RWPE2 (cell line): ENCODE data around the gene TDRKH.
A peak's percentile ranks its signal among the peaks of the same experiment; 100 is the strongest.

Experiments
- ATAC-seq: fragments of 200-7000 bp; cut with Tn5 transposase; 3 replicates; pipeline ENCODE4 v1.9.1; 2021; ENCODE audit warnings: low read depth
- DNase-seq: peaks from one replicate; pipeline ENCODE4 v3.0.0-alpha.2; 2020; ENCODE audit warnings: low spot score
- H3K27ac ChIP-seq: fragments of 450-650 bp; 2 replicates; pipeline ENCODE4 v1.5.1; 2017; ENCODE audit warnings: mild to moderate bottlenecking; ENCODE audit not compliant: poor library complexity, severe bottlenecking
- H3K27me3 ChIP-seq: fragments of 250-450 bp; sonication (Bioruptor Pico); 2 replicates; pipeline ENCODE4 v1.5.1; 2021; ENCODE audit warnings: mild to moderate bottlenecking, moderate library complexity; ENCODE audit not compliant: insufficient read depth, poor library complexity, severe bottlenecking
- H3K36me3 ChIP-seq: fragments of 250-450 bp; sonication (Bioruptor Pico); 2 replicates; pipeline ENCODE4 v1.5.1; 2020; ENCODE audit warnings: low read depth, mild to moderate bottlenecking, moderate library complexity
- H3K4me1 ChIP-seq: fragments of 250-450 bp; sonication (Bioruptor Pico); 2 replicates; pipeline ENCODE4 v1.5.1; 2021; ENCODE audit warnings: mild to moderate bottlenecking, moderate library complexity; ENCODE audit not compliant: insufficient read depth, poor library complexity, severe bottlenecking
- H3K4me3 ChIP-seq: fragments of 250-450 bp; sonication (Bioruptor Pico); 2 replicates; pipeline ENCODE4 v1.5.1; 2021; ENCODE audit warnings: mild to moderate bottlenecking, moderate library complexity; ENCODE audit not compliant: severe bottlenecking
- H3K9me3 ChIP-seq: fragments of 250-450 bp; sonication (Bioruptor Pico); 2 replicates; pipeline ENCODE4 v1.5.1; 2021; ENCODE audit warnings: mild to moderate bottlenecking, moderate library complexity; ENCODE audit not compliant: severe bottlenecking
- TF ChIP-seq, protein P1 (sequence below): fragments of 450-650 bp; IDR thresholded peaks from one replicate; pipeline ENCODE4 v1.5.1; 2017; ENCODE audit warnings: mild to moderate bottlenecking, moderate library complexity; ENCODE audit not compliant: poor library complexity, severe bottlenecking

Gene TDRKH

DNA sequence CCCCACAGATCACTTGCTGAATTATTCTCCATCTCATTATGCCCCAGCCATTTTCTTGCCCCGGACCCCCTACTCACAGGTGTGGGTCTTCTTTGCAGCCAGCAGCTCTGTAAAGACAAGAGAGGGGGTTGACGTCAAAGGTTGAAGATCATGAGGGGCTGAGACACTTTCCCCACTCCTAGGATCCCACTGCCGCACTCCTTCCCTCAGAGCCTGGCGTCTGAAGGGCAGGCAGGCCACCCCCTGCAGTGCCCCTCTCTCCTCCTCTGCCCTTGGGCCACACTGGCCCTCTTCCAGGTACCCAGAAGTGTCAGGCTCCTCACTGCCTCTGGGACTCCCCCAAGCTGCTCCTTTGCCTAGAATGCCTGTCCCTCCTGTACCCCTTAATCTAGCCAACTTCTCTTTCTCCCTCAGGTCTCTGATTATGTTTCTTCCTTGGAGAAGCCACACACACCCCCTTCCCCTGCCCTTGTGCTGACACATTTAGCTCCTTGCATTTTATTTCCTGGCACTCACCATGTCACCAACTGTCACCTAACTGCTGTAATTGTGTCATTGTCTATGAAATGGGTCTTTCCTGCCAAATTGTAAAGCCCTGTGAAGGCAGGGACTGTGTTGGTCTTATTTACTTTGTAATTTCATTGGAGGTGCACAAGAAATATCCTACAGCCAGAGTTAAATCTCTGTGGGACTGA, 39.2 kb upstream of the TDRKH start:
- H3K27me3 ChIP-seq, result no peaks in the 10 kb centered on the region
- TF ChIP-seq, protein P1, sequence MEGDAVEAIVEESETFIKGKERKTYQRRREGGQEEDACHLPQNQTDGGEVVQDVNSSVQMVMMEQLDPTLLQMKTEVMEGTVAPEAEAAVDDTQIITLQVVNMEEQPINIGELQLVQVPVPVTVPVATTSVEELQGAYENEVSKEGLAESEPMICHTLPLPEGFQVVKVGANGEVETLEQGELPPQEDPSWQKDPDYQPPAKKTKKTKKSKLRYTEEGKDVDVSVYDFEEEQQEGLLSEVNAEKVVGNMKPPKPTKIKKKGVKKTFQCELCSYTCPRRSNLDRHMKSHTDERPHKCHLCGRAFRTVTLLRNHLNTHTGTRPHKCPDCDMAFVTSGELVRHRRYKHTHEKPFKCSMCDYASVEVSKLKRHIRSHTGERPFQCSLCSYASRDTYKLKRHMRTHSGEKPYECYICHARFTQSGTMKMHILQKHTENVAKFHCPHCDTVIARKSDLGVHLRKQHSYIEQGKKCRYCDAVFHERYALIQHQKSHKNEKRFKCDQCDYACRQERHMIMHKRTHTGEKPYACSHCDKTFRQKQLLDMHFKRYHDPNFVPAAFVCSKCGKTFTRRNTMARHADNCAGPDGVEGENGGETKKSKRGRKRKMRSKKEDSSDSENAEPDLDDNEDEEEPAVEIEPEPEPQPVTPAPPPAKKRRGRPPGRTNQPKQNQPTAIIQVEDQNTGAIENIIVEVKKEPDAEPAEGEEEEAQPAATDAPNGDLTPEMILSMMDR, result no peak
- DNase-seq (no peak), ATAC-seq (no peak)
- no peaks in the 10 kb centered on the region for H3K9me3 ChIP-seq
- no peak overlapping the region for H3K27ac ChIP-seq
- peaks cover 24% of the 10 kb centered on the region for H3K4me1 ChIP-seq
- H3K4me3 ChIP-seq, result no peak overlapping the region
- no peaks in the 10 kb centered on the region for H3K36me3 ChIP-seq

DNA sequence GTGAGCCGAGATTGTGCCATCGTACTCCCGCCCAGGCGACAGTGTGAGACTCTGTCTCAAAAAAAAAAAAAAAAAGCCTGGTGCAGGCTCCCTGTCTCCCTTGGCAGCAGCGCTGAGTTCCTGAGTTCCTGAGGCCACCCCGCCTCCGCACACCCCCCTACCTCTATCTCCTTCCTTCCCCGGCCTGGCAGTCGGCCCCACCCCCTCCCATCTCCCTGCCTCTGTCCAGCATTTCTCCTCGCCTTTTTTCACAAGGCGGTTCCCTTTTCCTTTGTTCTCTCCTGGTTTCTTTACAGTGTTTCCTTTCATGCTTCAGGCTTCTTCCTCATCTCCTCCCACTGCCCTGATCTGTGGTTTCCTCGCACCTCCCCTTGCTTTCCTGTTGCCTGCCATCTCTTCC, 38.6 kb upstream of the TDRKH start:
- Histone ChIP-seq H3K27ac (no peak overlapping the region), H3K4me3 (no peak overlapping the region), H3K27me3 (no peaks in the 10 kb centered on the region), H3K9me3 (no peaks in the 10 kb centered on the region), H3K4me1 (peaks cover 24% of the 10 kb centered on the region), H3K36me3 (no peaks in the 10 kb centered on the region)
- ATAC-seq, result peak; percentile 38
- TF ChIP-seq, protein P1, result no peak
- no peak for DNase-seq

DNA sequence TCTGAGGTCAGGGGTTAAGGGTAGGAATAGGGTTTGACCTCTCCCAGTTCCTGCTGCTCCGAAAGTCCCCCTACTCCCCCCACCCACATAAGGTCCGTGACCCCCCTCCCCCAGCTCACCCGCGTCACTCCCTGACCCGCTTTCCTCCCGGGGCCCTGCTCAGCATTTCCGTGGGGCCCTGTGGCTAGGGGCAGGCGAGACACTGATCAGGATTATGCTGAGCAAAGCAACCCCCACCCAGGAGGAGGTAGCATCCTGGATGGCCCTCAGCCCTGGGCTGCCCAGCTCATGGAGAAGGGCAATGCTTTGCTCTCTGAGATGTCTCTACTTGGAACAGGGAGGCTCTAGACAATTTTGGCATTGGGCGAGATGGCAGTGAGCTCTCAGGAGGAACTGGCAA, 37.6 kb upstream of the TDRKH start:
- Histone ChIP-seq H3K4me3 (no peak overlapping the region), H3K27me3 (no peaks in the 10 kb centered on the region), H3K9me3 (no peaks in the 10 kb centered on the region), H3K27ac (no peak overlapping the region), H3K36me3 (no peaks in the 10 kb centered on the region), H3K4me1 (peaks cover 24% of the 10 kb centered on the region)
- TF ChIP-seq, protein P1, result no peak
- DNase-seq, result no peak
- ATAC-seq, result no peak

DNA sequence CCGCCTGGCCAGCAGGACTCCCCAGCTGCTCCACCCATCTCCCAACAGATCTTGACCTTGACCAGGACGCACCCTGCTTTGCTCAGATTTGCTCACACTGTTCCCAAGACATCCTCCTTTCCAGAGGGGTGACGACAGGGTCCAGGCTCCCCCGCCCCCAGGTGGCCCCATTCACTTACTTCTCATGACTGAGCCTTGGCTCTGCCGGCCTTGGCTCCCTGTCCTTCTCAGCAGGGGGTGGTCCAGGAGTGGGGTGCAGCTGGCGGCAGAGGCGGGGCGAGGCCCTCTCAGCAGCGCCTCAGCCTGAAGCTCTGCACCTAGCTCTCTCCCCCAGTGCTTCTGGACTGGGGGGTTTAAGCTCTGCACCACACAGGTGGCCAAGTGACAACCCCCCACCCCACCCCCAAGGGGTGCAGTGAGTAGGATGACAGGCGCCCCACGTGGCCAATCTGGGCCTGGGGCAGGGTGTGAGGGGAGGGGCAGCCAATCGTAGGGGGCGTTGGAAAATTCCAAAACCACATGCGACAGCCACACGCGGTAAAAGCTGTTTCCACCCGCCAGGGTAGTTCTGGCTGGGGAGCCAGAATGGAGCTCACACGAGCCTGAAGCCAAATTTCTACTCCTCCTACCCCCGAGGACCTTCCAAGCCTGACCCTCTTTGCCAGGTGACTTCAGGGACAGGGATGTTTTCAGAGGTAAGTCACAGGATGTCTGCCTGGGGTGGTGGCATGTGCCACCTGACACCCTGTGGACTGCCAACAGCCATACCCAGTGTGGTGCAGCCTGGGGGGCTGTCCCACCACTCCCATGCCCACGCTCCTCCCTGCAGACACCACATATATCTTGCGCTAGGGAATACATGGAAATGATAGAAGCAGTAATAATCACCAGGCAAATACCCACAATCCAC, 35.7 kb upstream of the TDRKH start:
- TF ChIP-seq, protein P1, result no peak
- ATAC-seq, result no peak
- H3K27me3 ChIP-seq, result no peaks in the 10 kb centered on the region
- H3K4me3 ChIP-seq, result no peak overlapping the region
- peaks cover 11% of the 10 kb centered on the region for H3K4me1 ChIP-seq
- DNase-seq, result no peak
- H3K36me3 ChIP-seq, result no peaks in the 10 kb centered on the region
- H3K27ac ChIP-seq, result no peak overlapping the region
- no peaks in the 10 kb centered on the region for H3K9me3 ChIP-seq

DNA sequence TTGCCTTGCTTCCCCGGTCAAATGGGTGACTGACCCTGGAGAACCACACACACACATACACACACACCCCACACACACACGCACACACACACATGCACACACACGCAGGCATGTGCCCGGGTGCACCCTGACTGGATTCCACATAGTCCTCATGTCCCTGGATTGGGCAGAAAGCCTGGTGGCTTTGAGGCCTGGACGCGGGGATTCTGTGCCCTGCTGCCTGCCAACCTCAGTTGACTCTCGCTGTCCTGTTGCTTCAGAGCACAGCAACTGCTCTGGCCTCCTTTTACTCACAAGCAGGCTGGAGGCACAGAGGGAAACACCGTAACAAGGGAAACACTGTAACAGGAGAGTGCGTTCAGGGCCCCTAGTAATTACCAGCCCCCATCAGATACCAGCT, 34.9 kb upstream of the TDRKH start:
- ATAC-seq (no peak), DNase-seq (no peak)
- TF ChIP-seq, protein P1, result no peak
- H3K4me3 ChIP-seq, result no peak overlapping the region
- H3K27ac ChIP-seq, result no peak overlapping the region
- H3K36me3 ChIP-seq, result no peaks in the 10 kb centered on the region
- H3K4me1 ChIP-seq, result peaks cover 13% of the 10 kb centered on the region
- H3K27me3 ChIP-seq, result no peaks in the 10 kb centered on the region
- H3K9me3 ChIP-seq, result no peaks in the 10 kb centered on the region
